K562 (cell line): ENCODE data around the gene TPGS1. TPM values are rescaled to one million over a fixed set of nuclear protein-coding genes. Genes with fewer than 3 reads are reported as not detected.
A peak's percentile ranks its signal among the peaks of the same experiment; 100 is the strongest.

Experiments
- ATAC-seq: fragments of 200-7000 bp; cut with Tn5 transposase; 3 replicates; pipeline ENCODE4 v1.9.1; 2020; ENCODE audit warnings: moderate library complexity
- BruUV-seq: library from RNA; stranded (reverse); fragments of 400-500 nt; replicated peaks from 2 replicates; lab custom pipeline; 2021; lab: Mats Ljungman, UMichigan
- CTCF ChIA-PET: fragments of 300-600 bp; formaldehyde crosslinking; extraction: SDS; loops from one replicate; lab custom pipeline; 2021; ENCODE audit warnings: low intra/inter-chr PET ratio; lab: Yijun Ruan, JAX
- POLR2A ChIA-PET: fragments of 300-600, 350-650 bp; sonication (Branson Sonifier 250); formaldehyde crosslinking; extraction: SDS; loops from one replicate; lab custom pipeline; 2021; ENCODE audit warnings: antibody characterized with exemption, inconsistent platforms; lab: Yijun Ruan, JAX
- DNase-seq, 4 experiments: peaks; one replicate each; pipeline versions ENCODE4 v3.0.0 to v3.0.0-alpha.2; 2011 to 2018; ENCODE audit warnings: low spot score in 3 of 4, mixed read lengths in 3 of 4; ENCODE audit errors: extremely low read depth in 1 of 4
- FAIRE-seq: peaks from 2 replicates; lab custom pipeline; 2011; peaks lifted over from hg19 to GRCh38; lab: Jason Lieb, UNC
- H2AFZ ChIP-seq: 2 replicates; pipeline ENCODE4 v1.6.0; 2011; ENCODE audit warnings: low read depth, low read length, control low read depth, inconsistent platforms
- H3K27ac ChIP-seq: fragments of 200-600 bp; 3 replicates; pipeline ENCODE4 v1.8.0; 2011; ENCODE audit warnings: low read depth, mild to moderate bottlenecking, control low read depth, inconsistent platforms, low read length, moderate library complexity, mixed read lengths; ENCODE audit errors: extremely low read depth
- H3K27me3 ChIP-seq, 2 experiments: fragments of 300-600 bp in 1 of 2; 2 replicates in 1 of 2; 3 replicates in 1 of 2; pipeline versions ENCODE4 v1.6.0 to v1.8.0; 2011; ENCODE audit warnings: inconsistent platforms in 2 of 2, low read length in 2 of 2, mild to moderate bottlenecking in 1 of 2, mixed read lengths in 1 of 2, moderate library complexity in 1 of 2; ENCODE audit not compliant: control insufficient read depth in 2 of 2, insufficient read depth in 2 of 2
- H3K36me3 ChIP-seq: fragments of 300-600 bp; 3 replicates; pipeline ENCODE4 v1.8.0; 2011; ENCODE audit warnings: mild to moderate bottlenecking, low read length, inconsistent platforms; ENCODE audit not compliant: control insufficient read depth, insufficient read depth
- H3K4me1 ChIP-seq, 2 experiments: fragments of 200-600 bp in 1 of 2; replicated peaks in 1 of 2; 2 replicates in 1 of 2; 3 replicates in 1 of 2; pipeline versions ENCODE4 v1.5.1 to v1.8.0; 2011; ENCODE audit warnings: inconsistent platforms in 2 of 2, low read length in 2 of 2, mild to moderate bottlenecking in 1 of 2, mixed read lengths in 1 of 2, moderate library complexity in 1 of 2; ENCODE audit not compliant: control insufficient read depth in 2 of 2, insufficient read depth in 2 of 2
- H3K4me2 ChIP-seq: 2 replicates; pipeline ENCODE4 v1.6.1; 2011; ENCODE audit warnings: low read length, control low read depth, inconsistent platforms, mixed read lengths; ENCODE audit not compliant: insufficient read depth
- H3K4me3 ChIP-seq: fragments of 200-600 bp; sonication (generic), shearing (Covaris generic); 2 replicates; pipeline ENCODE4 v1.5.1; 2016; ENCODE audit warnings: control low read depth, inconsistent platforms
- H3K79me2 ChIP-seq: fragments of 200-600 bp; 3 replicates; pipeline ENCODE4 v1.8.0; 2011; ENCODE audit warnings: low read length, inconsistent platforms; ENCODE audit not compliant: control insufficient read depth, insufficient read depth
- H3K9ac ChIP-seq, 2 experiments: 2 replicates each; pipeline versions ENCODE4 v1.6.0 to v1.6.1; 2011; ENCODE audit warnings: low read depth in 2 of 2, low read length in 2 of 2, control low read depth in 1 of 2, inconsistent platforms in 1 of 2, mild to moderate bottlenecking in 1 of 2, mixed read lengths in 1 of 2; ENCODE audit not compliant: insufficient read depth in 1 of 2
- H3K9me1 ChIP-seq: one replicate; pipeline ENCODE4 v1.6.0; 2011; ENCODE audit warnings: inconsistent platforms, mild to moderate bottlenecking, low read length, moderate library complexity; ENCODE audit not compliant: control insufficient read depth, insufficient read depth
- H3K9me3 ChIP-seq: replicated peaks from 2 replicates; pipeline ENCODE4 v1.5.1; 2011; ENCODE audit warnings: low read depth, low read length, inconsistent platforms; ENCODE audit not compliant: control insufficient read depth, insufficient read depth
- H4K20me1 ChIP-seq: replicated peaks from 2 replicates; pipeline ENCODE4 v1.6.1; 2011; ENCODE audit warnings: low read length, inconsistent platforms, mixed read lengths; ENCODE audit not compliant: control insufficient read depth, insufficient read depth
- GATAD2B ChIP-seq: fragments of 450-650 bp; IDR thresholded peaks from 2 replicates; pipeline ENCODE4 v1.6.1; 2017; ENCODE audit warnings: mild to moderate bottlenecking, borderline replicate concordance
- GTF2F1 ChIP-seq: IDR thresholded peaks from 2 replicates; pipeline ENCODE4 v1.6.1; 2011; ENCODE audit warnings: low read depth, low read length, improper control_type of control experiment
- MTA3 ChIP-seq: fragments of 450-650 bp; formaldehyde crosslinking; IDR thresholded peaks from 2 replicates; pipeline ENCODE4 v1.6.1; 2017; ENCODE audit warnings: mild to moderate bottlenecking, borderline replicate concordance
- RAD21 ChIP-seq, 2 experiments: fragments of 250-450 bp in 1 of 2; fragments of 450-650 bp in 1 of 2; sonication (Bioruptor Pico) in 1 of 2; formaldehyde crosslinking in 1 of 2; IDR thresholded peaks in 1 of 2; conservative IDR thresholded peaks in 1 of 2; 2 replicates each; pipeline versions ENCODE4 v1.4.0 to v1.8.0; 2020 to 2022; ENCODE audit warnings: mild to moderate bottlenecking in 2 of 2, moderate library complexity in 1 of 2
- RUNX1 ChIP-seq: sonication (generic); IDR thresholded peaks from 2 replicates; pipeline ENCODE4 v1.6.1; 2016; ENCODE audit warnings: antibody characterized with exemption, low read depth
- WGBS: fragments of 100-300 bp; shearing (Covaris generic); methylation state at CpG from one replicate; pipeline ENCODE4 v1.1.6; 2016; ENCODE audit warnings: low coverage, mixed read lengths; ENCODE audit not compliant: insufficient coverage; ENCODE audit errors: missing lambda C conversion rate; 5-methylcytosine and 5-hydroxymethylcytosine counted together
- in situ Hi-C: fragments of 300-500 bp; cut with MboI; formaldehyde crosslinking; loops from 4 replicates; pipeline ENCODE4 v1.15.0; 2018; ENCODE audit warnings: inconsistent platforms, mixed read lengths
- intact Hi-C: fragments of 100-400 bp; cut with micrococcal nuclease; formaldehyde crosslinking; loops from 2 replicates; pipeline ENCODE4 v1.14.2; 2022
- polyA plus RNA-seq, 8 experiments: library from polyadenylated mRNA; depleted of rRNA in 4 of 8; stranded (reverse) in 5 of 8; unstranded in 3 of 8; fragments of >200 nt; fragmentation: Nextera tagmentation in 2 of 8; fragmentation: Illumina TruSeq in 1 of 8; extraction: Ambion mirVana in 2 of 8; extraction: Trizol in 1 of 8; gene quantifications; 2 replicates each; pipeline versions ENCODE4 v1.2.1 to v1.2.3, GENCODE V29; 2011 to 2014; ENCODE audit warnings: inconsistent platforms in 1 of 8, missing spikeins in 1 of 8
- total RNA-seq, 7 experiments: library from RNA; depleted of rRNA in 6 of 7; stranded (reverse); fragments of >200 nt in 6 of 7; fragmentation: Illumina TruSeq in 2 of 7; extraction: Trizol in 2 of 7; gene quantifications; 2 replicates each; pipeline versions ENCODE4 v1.2.1 to v1.2.3, GENCODE V29; 2011 to 2021; ENCODE audit warnings: low replicate concordance in 1 of 7

TPGS1 gene
- total and polyA plus RNA-seq, 9 of the 15 experiments (the other 6 are each of a cell fraction or from before 2014, with no cell fraction given): 0.30 to 31.6 (median 1.2) TPM; not detected in 2

- peak; percentile 52 for ATAC-seq
- TF ChIP-seq GATAD2B (no peak), GTF2F1 (no peak), RAD21 (CRISPR knock-in tag; conservative IDR thresholded peaks at IDR 0.05 in 1 of 2, IDR thresholded peaks at IDR 0.05 in 1 of 2) (no peak), MTA3 (0 out of 2 replicates have a peak, but pooled peaks have one; percentile 17), RUNX1 (no peak)
- Histone ChIP-seq H3K36me3 (no peaks in the 10 kb centered on the region), H3K9me3 (0 out of 2 replicates have a peak, but pooled peaks cover 2% of the 10 kb centered on the region), H3K9me1 (no peaks in the 10 kb centered on the region), H2AFZ (no peak overlapping the region), H3K27ac (no peak overlapping the region), H3K79me2 (no peaks in the 10 kb centered on the region), H4K20me1 (no peaks in the 10 kb centered on the region), H3K4me2 (no peak overlapping the region), H3K4me3 (no peak overlapping the region), H3K4me1 (peaks cover 0 to 49% of the 10 kb centered on the region in 2 experiments; a peak in 3 of 5 replicates), H3K27me3 (no peaks in the 10 kb centered on the region), H3K9ac (peak overlapping the region in 1 of 2 experiments; percentile 28; a peak in 2 of 4 replicates)
- FAIRE-seq: no peak
- in situ Hi-C loops (no loop called here), intact Hi-C loops (no loop called here)
- ChIA-PET CTCF (no interaction called here), POLR2A (interaction anchor here (0.6 kb wide), 2 partner anchors 16 to 74 kb away, joined by 4 read pairs; no protein-coding TSS in a partner anchor)
- no TSS peak for BruUV-seq
- WGBS: 43% methylated on average over 21 of the region's 29 CpGs
- DNase-seq: no peak
Observed at GRCh38 chr19:524062-524674, 16.9 kb downstream of the TPGS1 start.
